SK-N-SH treated with all-trans-retinoic acid at 6 μM for 48 hours (cell line): ENCODE data around the gene CAMK2B.

Experiments used
- BACH2 ChIP-seq: fragments of 250-450 bp; sonication (Bioruptor Pico); IDR thresholded peaks from 2 replicates; pipeline ENCODE4 v1.9.0; 2021; ENCODE audit warnings: mild to moderate bottlenecking, borderline replicate concordance
- CSDC2 ChIP-seq: fragments of 250-450 bp; sonication (Bioruptor Pico); IDR thresholded peaks from 2 replicates; pipeline ENCODE4 v1.5.0; 2020; ENCODE audit warnings: mild to moderate bottlenecking, moderate library complexity
- ISL1 ChIP-seq: fragments of 250-450 bp; sonication (Bioruptor Pico); IDR thresholded peaks from 2 replicates; pipeline ENCODE4 v2.1.2; 2022; ENCODE audit warnings: mild to moderate bottlenecking, moderate library complexity
- PPARA ChIP-seq: fragments of 250-450 bp; sonication (Bioruptor Pico); IDR thresholded peaks from 2 replicates; pipeline ENCODE4 v1.5.0; 2020; ENCODE audit warnings: mild to moderate bottlenecking, borderline replicate concordance
- RARB ChIP-seq: fragments of 250-450 bp; sonication (Bioruptor Pico); IDR thresholded peaks from 2 replicates; pipeline ENCODE4 v1.8.0; 2021; ENCODE audit warnings: mild to moderate bottlenecking, moderate library complexity
- ZC3H10 ChIP-seq: fragments of 250-450 bp; sonication (Bioruptor Pico); IDR thresholded peaks from 2 replicates; pipeline ENCODE4 v1.5.1; 2021; ENCODE audit warnings: mild to moderate bottlenecking, moderate library complexity
- ZFP30 ChIP-seq: fragments of 450-650 bp; formaldehyde crosslinking; IDR thresholded peaks from 2 replicates; pipeline ENCODE4 v1.5.0; 2022; ENCODE audit warnings: mild to moderate bottlenecking, moderate library complexity
- ZNF565 ChIP-seq: fragments of 450-650 bp; formaldehyde crosslinking; conservative IDR thresholded peaks from 2 replicates; pipeline ENCODE4 v1.5.0; 2020; ENCODE audit warnings: low read depth, mild to moderate bottlenecking, moderate library complexity
- ZNF70 ChIP-seq: fragments of 450-650 bp; formaldehyde crosslinking; IDR thresholded peaks from 2 replicates; pipeline ENCODE4 v1.5.0; 2020; ENCODE audit warnings: mild to moderate bottlenecking, moderate library complexity
- ZNF8 ChIP-seq: fragments of 450-650 bp; formaldehyde crosslinking; IDR thresholded peaks from 2 replicates; pipeline ENCODE4 v1.5.0; 2020; ENCODE audit warnings: mild to moderate bottlenecking, moderate library complexity
- TF ChIP-seq, protein P1 (sequence below): fragments of 250-450 bp; sonication (Bioruptor Pico); IDR thresholded peaks from 2 replicates; pipeline ENCODE4 v1.8.0; 2020; ENCODE audit warnings: mild to moderate bottlenecking, moderate library complexity, borderline replicate concordance
- TF ChIP-seq, protein P2 (sequence below): fragments of 250-450 bp; sonication (Bioruptor Pico); IDR thresholded peaks from 2 replicates; pipeline ENCODE4 v1.5.1; 2020; ENCODE audit warnings: low read depth, mild to moderate bottlenecking, moderate library complexity

DNA sequence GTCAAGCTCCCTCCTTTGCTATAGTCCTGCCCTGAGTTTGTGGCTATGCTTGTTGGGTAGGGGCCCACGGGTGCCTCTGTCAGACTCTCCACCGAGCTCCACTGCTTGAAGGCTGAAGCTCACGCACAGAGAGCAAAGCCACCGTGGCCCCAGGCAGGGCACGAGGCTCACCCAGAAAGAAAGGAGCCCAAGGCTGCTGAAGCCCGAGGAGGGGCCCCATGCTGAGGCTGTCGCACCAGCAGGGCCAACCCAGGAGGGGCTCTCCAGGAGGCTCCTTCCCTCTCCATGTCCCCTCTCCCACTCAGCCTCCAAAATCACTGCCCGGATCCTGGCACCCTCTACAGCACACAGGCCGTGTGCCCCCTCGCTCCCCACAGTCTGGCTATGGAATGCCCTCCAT lies 74.1 kb downstream of the CAMK2B start:
- TF ChIP-seq, protein P1, sequence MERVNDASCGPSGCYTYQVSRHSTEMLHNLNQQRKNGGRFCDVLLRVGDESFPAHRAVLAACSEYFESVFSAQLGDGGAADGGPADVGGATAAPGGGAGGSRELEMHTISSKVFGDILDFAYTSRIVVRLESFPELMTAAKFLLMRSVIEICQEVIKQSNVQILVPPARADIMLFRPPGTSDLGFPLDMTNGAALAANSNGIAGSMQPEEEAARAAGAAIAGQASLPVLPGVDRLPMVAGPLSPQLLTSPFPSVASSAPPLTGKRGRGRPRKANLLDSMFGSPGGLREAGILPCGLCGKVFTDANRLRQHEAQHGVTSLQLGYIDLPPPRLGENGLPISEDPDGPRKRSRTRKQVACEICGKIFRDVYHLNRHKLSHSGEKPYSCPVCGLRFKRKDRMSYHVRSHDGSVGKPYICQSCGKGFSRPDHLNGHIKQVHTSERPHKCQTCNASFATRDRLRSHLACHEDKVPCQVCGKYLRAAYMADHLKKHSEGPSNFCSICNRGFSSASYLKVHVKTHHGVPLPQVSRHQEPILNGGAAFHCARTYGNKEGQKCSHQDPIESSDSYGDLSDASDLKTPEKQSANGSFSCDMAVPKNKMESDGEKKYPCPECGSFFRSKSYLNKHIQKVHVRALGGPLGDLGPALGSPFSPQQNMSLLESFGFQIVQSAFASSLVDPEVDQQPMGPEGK, result no peak
- no peak for TF ChIP-seq BACH2 (CRISPR knock-in tag)
- TF ChIP-seq ZNF70 (CRISPR knock-in tag), result no peak
- TF ChIP-seq ZC3H10 (CRISPR knock-in tag), result no peak
- no peak for TF ChIP-seq ZFP30 (CRISPR knock-in tag)
- TF ChIP-seq CSDC2 (CRISPR knock-in tag), result no peak
- TF ChIP-seq PPARA (CRISPR knock-in tag), result no peak
- TF ChIP-seq ZNF565 (CRISPR knock-in tag), result no peak
- TF ChIP-seq RARB, result no peak
- TF ChIP-seq, protein P2, sequence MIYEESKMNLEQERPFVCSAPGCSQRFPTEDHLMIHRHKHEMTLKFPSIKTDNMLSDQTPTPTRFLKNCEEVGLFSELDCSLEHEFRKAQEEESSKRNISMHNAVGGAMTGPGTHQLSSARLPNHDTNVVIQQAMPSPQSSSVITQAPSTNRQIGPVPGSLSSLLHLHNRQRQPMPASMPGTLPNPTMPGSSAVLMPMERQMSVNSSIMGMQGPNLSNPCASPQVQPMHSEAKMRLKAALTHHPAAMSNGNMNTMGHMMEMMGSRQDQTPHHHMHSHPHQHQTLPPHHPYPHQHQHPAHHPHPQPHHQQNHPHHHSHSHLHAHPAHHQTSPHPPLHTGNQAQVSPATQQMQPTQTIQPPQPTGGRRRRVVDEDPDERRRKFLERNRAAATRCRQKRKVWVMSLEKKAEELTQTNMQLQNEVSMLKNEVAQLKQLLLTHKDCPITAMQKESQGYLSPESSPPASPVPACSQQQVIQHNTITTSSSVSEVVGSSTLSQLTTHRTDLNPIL (CRISPR knock-in tag), result no peak
- no peak for TF ChIP-seq ISL1 (CRISPR knock-in tag)
- TF ChIP-seq ZNF8 (CRISPR knock-in tag), result no peak
